ENCODE measurements around the gene TTLL11.

DNA sequence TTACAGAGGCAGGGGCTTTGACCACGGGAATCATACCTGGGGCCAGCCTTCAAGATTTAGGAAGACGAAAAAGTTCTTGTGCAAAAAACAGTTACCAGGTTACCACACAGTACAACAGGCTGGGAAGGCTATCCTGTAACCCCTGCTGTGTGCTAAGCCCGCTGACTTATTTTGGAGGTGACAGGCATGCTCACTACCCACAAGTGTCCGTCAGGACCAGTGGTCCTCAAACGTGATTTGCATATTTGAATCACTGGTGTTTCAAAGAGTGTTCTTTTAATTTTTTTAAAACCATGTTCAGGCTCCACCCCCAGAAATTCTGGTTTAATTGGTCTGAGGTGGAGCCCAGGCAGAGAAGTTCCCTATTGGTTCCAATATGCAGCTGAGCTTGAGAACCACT lies 146.6 kb downstream of the TTLL11 start:
- TF ChIP-seq, protein P1, sequence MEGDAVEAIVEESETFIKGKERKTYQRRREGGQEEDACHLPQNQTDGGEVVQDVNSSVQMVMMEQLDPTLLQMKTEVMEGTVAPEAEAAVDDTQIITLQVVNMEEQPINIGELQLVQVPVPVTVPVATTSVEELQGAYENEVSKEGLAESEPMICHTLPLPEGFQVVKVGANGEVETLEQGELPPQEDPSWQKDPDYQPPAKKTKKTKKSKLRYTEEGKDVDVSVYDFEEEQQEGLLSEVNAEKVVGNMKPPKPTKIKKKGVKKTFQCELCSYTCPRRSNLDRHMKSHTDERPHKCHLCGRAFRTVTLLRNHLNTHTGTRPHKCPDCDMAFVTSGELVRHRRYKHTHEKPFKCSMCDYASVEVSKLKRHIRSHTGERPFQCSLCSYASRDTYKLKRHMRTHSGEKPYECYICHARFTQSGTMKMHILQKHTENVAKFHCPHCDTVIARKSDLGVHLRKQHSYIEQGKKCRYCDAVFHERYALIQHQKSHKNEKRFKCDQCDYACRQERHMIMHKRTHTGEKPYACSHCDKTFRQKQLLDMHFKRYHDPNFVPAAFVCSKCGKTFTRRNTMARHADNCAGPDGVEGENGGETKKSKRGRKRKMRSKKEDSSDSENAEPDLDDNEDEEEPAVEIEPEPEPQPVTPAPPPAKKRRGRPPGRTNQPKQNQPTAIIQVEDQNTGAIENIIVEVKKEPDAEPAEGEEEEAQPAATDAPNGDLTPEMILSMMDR (IDR thresholded peaks at IDR 0.05): no peak
- TF ChIP-seq POLR2A (IDR thresholded peaks at IDR 0.05) (no peak), POLR2AphosphoS5 (IDR thresholded peaks at IDR 0.05) (no peak), EP300 (IDR thresholded peaks at IDR 0.05) (no peak)

Data from gastroesophageal sphincter (tissue), 3 donors.